Hematopoietic multipotent progenitor cell treated with erythropoietin and hydrocortisone succinate and interleukin-3 and kit ligand, for 17 days (in vitro differentiated cells): ENCODE measurements around the gene UFC1.

Source experiments
- DNase-seq: peaks from one replicate; pipeline ENCODE4 v3.0.0-alpha.2; 2015; ENCODE audit warnings: low spot score

The UFC1 gene

GRCh38 chr1:161133220-161133740 lies 20.5 kb upstream of the UFC1 start:
- peak; percentile 42 for DNase-seq

DNA sequence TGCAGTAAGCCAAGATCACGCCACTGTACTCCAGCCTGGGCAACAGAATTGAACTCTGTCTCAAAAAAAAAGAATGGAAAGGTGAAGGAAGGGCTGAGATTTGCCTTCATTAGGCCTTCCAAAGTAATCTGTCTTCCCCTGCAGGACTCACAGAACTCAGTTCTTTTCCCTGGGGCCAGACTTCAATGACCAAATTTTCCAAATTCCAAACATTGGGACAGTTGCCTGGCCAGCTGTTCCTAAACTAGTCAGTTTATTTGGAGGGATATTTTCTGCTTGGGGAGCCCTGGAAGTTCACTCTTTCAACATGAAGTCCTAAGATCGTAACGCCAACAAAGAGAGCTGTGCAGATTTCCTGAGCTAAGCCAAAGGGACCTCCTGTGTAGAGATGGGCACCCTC lies 15.9 kb upstream of the UFC1 start:
- DNase-seq, result no peak

DNA sequence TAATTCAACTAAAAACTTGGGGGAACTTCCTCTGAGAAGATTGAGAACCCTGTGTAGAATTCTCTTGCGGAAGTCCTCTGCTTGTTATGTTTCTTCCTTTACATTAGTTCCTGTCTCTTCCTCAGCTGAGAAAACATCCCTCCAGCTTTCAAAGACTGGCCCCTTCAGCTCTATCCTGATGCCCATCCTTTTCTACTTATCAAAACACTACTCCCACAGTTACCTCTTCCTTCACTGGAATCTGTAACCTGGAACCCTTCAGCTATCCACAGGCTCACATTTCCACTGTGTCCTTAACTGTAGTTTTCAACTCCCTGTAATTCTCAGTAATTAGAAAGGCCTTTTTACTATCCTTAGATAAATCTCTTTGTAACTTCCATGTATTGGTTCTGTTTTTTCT lies 15.3 kb upstream of the UFC1 start:
- no peak for DNase-seq

GRCh38 chr1:161139766-161140165 lies 14.0 kb upstream of the UFC1 start:
- DNase-seq, result peak; percentile 82

GRCh38 chr1:161140755-161141400 lies 12.9 kb upstream of the UFC1 start:
- no peak for DNase-seq

DNA sequence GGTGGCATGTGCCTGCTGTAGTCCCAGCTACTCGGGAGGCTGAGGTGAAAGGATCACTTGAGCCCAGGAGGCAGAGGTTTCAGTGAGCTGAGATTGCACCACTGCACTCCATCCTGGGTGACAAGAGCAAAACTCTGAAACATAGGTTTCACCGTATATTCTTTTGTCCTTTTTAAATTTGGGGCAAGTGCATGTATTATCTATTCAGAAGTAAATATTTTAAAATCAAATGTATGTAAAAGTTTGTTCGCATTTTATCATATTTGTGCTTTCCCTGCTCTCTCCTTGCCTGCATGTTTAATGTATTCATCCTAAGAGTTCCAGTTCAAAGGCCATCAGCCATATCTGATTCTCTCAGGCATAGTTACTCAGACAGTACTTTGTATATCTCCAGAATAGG lies 7.9 kb upstream of the UFC1 start:
- DNase-seq, result no peak

GRCh38 chr1:161153176-161153575 lies 602 bp upstream of the UFC1 start:
- DNase-seq, result no peak

- DNase-seq, result peak; percentile 25
Observed at GRCh38 chr1:161157867-161158266, 4.1 kb downstream of the UFC1 start.

GRCh38 chr1:161158316-161159010 lies 4.7 kb downstream of the UFC1 start:
- peak; percentile 52 for DNase-seq

DNA sequence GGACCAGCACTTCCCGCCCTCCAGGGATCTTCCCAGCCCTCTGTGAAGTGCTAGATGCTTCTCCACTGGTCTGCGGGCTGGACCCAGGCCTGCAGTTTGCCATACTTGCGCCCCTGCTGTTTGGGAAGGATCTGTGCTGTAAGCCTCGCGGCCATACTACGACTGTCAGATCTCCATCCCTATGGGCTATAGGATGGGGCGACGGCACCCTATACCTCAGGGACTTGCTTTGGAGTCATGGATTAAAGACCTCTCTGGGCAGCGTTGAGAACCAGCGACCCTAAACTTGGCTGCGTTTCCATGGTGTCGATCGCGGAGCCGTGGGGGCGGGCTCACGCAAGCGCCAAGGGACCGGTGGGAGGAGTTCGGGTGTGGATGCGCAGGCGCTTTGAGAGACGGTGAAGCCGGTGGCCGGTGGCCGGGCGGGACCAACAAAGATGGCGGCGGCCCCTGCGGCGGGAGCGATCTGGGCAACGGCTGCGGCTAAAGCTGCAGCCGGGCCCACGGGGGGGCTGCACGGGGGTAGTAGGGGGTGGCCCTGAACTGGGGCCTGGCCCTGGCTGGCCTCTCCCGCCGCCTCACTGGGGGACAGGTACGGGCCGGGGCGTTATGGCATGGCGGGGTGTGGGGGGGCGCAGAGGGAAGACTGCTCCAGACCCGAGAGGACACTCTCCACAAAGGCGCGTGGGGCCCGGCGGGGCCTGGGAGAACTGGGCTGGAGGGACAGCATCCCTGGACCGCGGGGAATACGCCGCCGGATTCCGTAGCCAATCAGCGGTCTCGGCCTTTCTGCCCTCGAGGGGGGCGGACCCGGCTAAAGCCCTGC lies 5.5 kb downstream of the UFC1 start, which contains the start of gene USP21:
USP21 (plus strand) TSS at position 414 of the 826 bp plus-strand sequence. CDS start 1,141 bp downstream, outside the sequence.
- DNase-seq, result peak; percentile 97

GRCh38 chr1:161159913-161160243 lies 6.1 kb downstream of the UFC1 start:
- peak; percentile 52 for DNase-seq

GRCh38 chr1:161160671-161161145 lies 6.9 kb downstream of the UFC1 start:
- DNase-seq, result no peak

GRCh38 chr1:161161652-161162051 lies 7.9 kb downstream of the UFC1 start:
- DNase-seq, result no peak

GRCh38 chr1:161162052-161162451 lies 8.3 kb downstream of the UFC1 start:
- no peak for DNase-seq

GRCh38 chr1:161162806-161163205 lies 9.0 kb downstream of the UFC1 start:
- no peak for DNase-seq

DNA sequence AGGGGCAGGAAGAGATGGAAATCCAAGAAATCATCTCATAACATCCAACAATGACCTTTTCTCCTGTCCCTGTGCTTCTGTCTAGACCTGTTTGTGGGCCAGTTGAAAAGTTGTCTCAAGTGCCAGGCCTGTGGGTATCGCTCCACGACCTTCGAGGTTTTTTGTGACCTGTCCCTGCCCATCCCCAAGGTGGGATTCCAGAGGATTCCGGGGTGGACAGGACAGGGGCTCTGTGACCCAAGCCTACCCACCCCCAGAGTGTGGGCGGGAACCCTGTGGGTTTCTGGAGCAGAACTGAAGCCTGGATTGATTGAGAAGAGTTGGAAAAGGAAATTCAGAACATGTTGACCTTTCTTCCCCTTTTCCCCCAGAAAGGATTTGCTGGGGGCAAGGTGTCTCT lies 10.0 kb downstream of the UFC1 start:
- DNase-seq, result peak; percentile 6

- peak; percentile 73 for DNase-seq
Observed at GRCh38 chr1:161164901-161165610, 11.3 kb downstream of the UFC1 start.

GRCh38 chr1:161165742-161166668 lies 12.2 kb downstream of the UFC1 start, which contains the start of gene PPOX:
TSS of gene PPOX (plus strand) at chr1:161166426. CDS start at chr1:161166848, 422 bp downstream.
- DNase-seq, result peak; percentile 97

- DNase-seq, result peak; percentile 77
Observed at GRCh38 chr1:161166669-161167548, 13.1 kb downstream of the UFC1 start.

DNA sequence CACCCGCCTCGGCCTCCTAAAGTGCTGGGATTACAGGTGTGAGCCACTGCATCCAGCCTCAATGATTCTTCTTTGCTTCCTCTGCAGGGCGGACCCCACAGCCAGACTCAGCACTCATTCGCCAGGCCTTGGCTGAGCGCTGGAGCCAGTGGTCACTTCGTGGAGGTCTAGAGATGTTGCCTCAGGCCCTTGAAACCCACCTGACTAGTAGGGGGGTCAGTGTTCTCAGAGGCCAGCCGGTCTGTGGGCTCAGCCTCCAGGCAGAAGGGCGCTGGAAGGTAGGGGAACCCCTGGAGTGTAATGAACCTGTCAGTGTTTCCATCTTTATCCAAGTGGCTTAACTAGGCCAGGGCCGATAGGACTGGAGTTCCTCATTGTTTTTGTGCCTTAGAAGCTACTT lies 15.1 kb downstream of the UFC1 start:
- no peak for DNase-seq
